ENCODE measurements around the gene CWC22. TPM values are rescaled to one million over a fixed set of nuclear protein-coding genes. Genes with fewer than 3 reads are reported as not detected.

CWC22 gene
- total and polyA plus RNA-seq, 2 of the 8 experiments (the other 6 are each of a cell fraction or from before 2014, with no cell fraction given) = 3.7 to 34.0 TPM

DNA sequence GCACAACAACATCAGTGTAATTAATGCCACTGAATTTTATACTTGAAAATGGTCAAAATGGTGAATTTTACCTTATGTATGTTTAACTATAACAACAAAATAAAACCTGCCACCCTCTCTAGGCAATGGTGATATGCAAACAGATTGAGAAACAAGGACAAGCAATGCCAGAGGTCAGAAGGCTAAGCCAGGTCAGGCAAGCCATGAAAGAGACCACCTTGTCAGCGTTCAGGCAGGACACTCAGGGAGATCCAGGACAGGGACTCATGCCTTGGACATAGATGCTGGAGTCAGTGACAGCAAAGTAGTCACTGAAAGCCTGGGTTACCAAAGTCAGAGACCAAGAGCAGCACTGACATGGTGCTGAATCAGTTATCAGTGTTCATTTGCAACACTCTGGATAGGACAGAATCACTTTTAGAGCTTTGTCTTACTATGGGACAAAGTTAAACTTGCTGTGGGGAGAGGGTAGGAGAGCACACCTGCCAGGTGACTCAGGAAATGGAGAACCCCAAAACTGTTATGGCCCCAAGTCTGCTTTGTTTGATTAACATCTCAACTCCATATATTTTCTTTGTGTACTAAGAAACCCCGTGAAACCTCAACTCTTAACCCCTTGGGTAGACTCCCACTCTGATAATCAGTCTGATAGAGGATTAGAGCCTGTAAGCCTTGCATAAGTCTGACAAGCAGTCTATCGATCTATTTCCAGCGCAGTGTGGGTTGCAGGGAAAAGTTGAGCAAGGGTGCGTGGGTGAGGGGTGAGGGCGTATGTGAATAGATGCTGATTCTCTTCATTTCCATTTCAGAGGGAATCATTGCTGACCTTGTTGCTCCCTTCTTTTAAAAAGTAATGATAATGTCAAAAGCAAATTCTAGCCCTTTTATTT is 97.0 kb downstream of the CWC22 start (continued):
- TF ChIP-seq CHD2 (IDR thresholded peaks at IDR 0.05; ENCODE audit: low read length) = no peak
- TF ChIP-seq TBP (IDR thresholded peaks at IDR 0.05; ENCODE audit: low read depth, low read length) = no peak
- TF ChIP-seq KDM5A (IDR thresholded peaks at IDR 0.05; ENCODE audit: low read length) = no peak
- no peak for TF ChIP-seq EZH2 (IDR thresholded peaks at IDR 0.05; ENCODE audit: low read depth, low read length, severe bottlenecking)
- no peak for TF ChIP-seq SP2 (IDR thresholded peaks at IDR 0.05; ENCODE audit: low read length)
- no peak for TF ChIP-seq POLR2AphosphoS5 (IDR thresholded peaks at IDR 0.05; ENCODE audit: low read depth, low read length)
- TF ChIP-seq BCL11A (IDR thresholded peaks at IDR 0.05; ENCODE audit: low read depth in 2 of 2, low read length in 2 of 2) = no peak

Data from H1 (cell line).